IPS-15b (cell line): ENCODE measurements around the gene PEX5L.

ENCODE experiments used
- H3K27me3 ChIP-seq: one replicate; pipeline ENCODE4 v1.6.1; 2013; ENCODE audit warnings: low read length; ENCODE audit not compliant: control insufficient read depth, insufficient read depth
- H3K36me3 ChIP-seq: one replicate; pipeline ENCODE4 v1.6.1; 2013; ENCODE audit warnings: low read length; ENCODE audit not compliant: control insufficient read depth, insufficient read depth
- H3K4me1 ChIP-seq: one replicate; pipeline ENCODE4 v1.6.1; 2013; ENCODE audit warnings: mild to moderate bottlenecking, low read length; ENCODE audit not compliant: control insufficient read depth, insufficient read depth
- H3K4me3 ChIP-seq: one replicate; pipeline ENCODE4 v1.5.1; 2013; ENCODE audit warnings: low read depth, low read length
- H3K9ac ChIP-seq: one replicate; pipeline ENCODE4 v1.6.1; 2013; ENCODE audit warnings: low read depth, mild to moderate bottlenecking, low read length
- H3K9me3 ChIP-seq: one replicate; pipeline ENCODE4 v1.6.1; 2013; ENCODE audit warnings: mild to moderate bottlenecking, low read length; ENCODE audit not compliant: control insufficient read depth, insufficient read depth

The PEX5L gene

DNA sequence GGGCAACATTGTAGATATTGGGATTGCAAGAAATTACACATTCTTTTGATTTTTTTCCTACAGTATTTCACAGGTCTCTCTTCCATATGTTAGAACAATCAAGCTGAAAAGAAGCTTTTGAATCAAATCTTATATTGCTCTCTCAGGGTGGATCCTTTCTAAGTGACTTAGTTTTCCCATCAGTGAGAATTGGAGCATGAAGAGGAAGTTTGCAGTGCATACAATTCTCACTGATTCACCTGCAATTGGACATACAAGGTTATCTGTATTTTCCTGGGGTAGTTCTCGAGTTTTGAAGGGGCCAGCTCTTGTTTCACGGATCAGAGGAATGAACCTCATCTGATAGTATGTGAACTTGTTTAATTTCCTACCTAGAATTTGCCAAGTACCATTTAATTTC lies 150.8 kb downstream of the PEX5L start:
- H3K4me3 ChIP-seq: no peak overlapping the region
- H3K27me3 ChIP-seq: no peaks in the 10 kb centered on the region
- no peak overlapping the region for H3K9ac ChIP-seq
- no peaks in the 10 kb centered on the region for H3K36me3 ChIP-seq
- peaks cover 28% of the 10 kb centered on the region for H3K4me1 ChIP-seq
- no peaks in the 10 kb centered on the region for H3K9me3 ChIP-seq

DNA sequence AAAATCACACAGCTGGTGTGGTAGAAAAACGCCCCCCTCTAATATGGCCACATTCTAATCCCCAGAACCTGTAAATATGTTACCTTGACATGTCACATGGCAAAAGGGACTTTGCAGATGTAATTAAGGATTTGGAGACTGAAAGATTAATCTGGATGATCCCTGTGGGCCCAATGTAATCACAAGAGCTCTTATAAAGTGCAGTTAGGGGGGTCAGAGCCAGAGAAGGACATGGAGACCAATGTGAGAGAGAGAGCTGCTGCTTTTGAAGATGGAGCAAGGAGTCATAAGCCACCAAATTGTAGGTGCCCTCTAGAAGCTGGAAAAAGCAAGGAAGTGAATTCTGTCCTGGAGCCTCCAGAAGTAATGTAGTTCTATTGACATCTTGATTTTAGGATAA lies 152.6 kb downstream of the PEX5L start:
- no peaks in the 10 kb centered on the region for H3K27me3 ChIP-seq
- no peaks in the 10 kb centered on the region for H3K36me3 ChIP-seq
- no peak overlapping the region for H3K4me3 ChIP-seq
- H3K9ac ChIP-seq: no peak overlapping the region
- no peaks in the 10 kb centered on the region for H3K9me3 ChIP-seq
- H3K4me1 ChIP-seq: peaks cover 31% of the 10 kb centered on the region

DNA sequence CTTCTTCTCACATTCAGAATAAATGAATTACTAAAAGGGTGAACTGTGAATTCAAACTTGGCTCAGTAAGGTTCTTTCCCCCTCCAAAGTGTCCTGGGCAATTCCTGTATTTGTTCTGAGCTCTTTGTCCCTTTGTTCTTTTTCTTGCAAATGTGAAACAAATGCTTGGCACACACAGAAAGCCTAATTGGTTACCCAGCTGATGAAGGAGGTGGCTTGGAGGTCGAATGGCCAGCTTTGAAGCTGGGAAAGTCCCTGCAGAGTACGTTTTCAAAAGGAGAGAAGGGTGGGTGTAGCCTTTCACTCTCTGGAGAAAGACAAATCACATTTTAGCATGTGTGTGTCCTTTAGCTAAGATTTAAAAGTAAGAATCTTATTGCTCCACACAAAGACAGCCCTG lies 154.4 kb downstream of the PEX5L start:
- no peaks in the 10 kb centered on the region for H3K27me3 ChIP-seq
- no peaks in the 10 kb centered on the region for H3K9me3 ChIP-seq
- no peak overlapping the region for H3K4me3 ChIP-seq
- H3K4me1 ChIP-seq: peaks cover 29% of the 10 kb centered on the region
- H3K9ac ChIP-seq: no peak overlapping the region
- no peaks in the 10 kb centered on the region for H3K36me3 ChIP-seq

DNA sequence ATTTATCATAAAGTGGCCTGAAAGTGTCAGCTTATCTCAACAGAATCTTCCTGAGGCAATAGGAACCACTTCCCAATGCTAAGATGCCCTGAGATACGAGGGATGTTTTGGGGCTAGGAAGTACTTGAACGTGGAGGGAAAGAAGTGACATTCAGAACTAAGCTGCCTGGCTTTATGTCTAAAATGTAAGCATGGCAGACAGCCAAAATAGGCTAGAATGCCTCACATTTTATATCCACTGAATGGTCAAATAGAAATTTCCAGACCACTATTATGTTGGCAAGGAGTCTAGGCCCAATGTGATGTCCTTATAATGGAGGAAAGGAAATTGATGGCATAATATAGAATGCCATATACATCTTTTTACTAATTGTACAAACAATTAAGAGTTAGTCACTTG lies 154.9 kb downstream of the PEX5L start:
- no peaks in the 10 kb centered on the region for H3K36me3 ChIP-seq
- no peaks in the 10 kb centered on the region for H3K9me3 ChIP-seq
- H3K4me1 ChIP-seq: peaks cover 27% of the 10 kb centered on the region
- no peak overlapping the region for H3K9ac ChIP-seq
- H3K27me3 ChIP-seq: no peaks in the 10 kb centered on the region
- no peak overlapping the region for H3K4me3 ChIP-seq

DNA sequence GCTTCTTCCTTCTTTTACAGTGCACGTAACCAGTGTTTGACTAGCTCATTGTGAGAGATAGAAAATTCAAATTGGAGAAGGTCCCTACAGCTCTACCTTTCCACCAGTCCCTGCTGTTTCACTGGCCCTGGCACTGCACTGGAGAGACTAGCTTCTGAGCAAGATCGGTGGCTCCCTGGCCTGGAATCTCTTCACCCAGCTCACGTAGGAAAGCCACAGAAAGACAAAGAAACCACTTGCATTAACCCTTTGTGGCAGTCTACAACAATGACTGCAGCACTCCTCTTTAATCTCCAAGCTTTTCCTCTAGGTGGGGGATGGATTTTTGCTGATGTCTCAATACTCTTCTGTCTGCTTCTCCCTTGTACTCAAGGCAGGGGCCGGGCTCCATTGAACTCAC lies 155.9 kb downstream of the PEX5L start:
- no peak overlapping the region for H3K9ac ChIP-seq
- no peaks in the 10 kb centered on the region for H3K9me3 ChIP-seq
- no peaks in the 10 kb centered on the region for H3K36me3 ChIP-seq
- H3K4me1 ChIP-seq: peaks cover 25% of the 10 kb centered on the region
- no peak overlapping the region for H3K4me3 ChIP-seq
- H3K27me3 ChIP-seq: no peaks in the 10 kb centered on the region

DNA sequence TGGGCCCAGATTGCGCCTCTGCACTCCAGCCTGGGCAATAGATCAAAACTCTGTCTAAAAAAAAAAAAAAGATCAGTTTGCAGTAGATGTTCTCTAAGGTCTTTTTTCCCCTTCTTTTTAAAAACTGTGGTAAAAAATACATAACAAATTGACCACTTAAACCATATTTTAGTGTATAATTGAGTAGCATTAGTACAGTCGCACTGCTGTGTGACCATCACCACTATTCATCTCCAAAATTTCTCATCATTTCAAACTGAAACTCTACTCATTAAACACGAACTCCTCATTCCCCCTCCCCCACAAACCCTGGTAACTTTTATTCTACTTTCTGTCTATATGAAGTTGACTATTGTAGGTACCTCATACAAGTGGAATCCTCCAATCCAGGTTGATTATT lies 160.3 kb downstream of the PEX5L start:
- H3K4me1 ChIP-seq: peaks cover 8% of the 10 kb centered on the region
- no peak overlapping the region for H3K9ac ChIP-seq
- no peaks in the 10 kb centered on the region for H3K36me3 ChIP-seq
- no peaks in the 10 kb centered on the region for H3K9me3 ChIP-seq
- H3K4me3 ChIP-seq: no peak overlapping the region
- H3K27me3 ChIP-seq: no peaks in the 10 kb centered on the region

DNA sequence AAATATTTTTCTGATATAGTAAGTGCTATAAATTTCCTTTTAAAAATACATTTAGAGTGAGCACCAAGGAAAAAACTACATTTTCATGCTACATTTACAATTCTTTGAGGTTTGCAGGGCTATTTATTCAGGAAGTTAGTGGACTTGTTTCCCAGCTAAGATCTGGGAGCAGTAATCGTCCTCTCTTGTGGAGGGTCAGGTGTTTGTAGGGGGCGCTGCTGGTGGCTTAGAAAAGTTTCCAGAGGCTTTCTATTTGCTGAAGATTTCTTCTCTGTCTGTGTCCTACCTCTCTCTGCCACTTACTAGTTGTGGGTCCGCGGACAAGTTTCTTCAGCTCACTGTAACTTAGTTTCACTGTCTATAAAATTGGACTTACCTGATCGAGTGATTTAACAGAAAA lies 163.9 kb downstream of the PEX5L start:
- H3K27me3 ChIP-seq: no peaks in the 10 kb centered on the region
- H3K4me1 ChIP-seq: no peaks in the 10 kb centered on the region
- H3K9me3 ChIP-seq: no peaks in the 10 kb centered on the region
- no peak overlapping the region for H3K4me3 ChIP-seq
- no peaks in the 10 kb centered on the region for H3K36me3 ChIP-seq
- no peak overlapping the region for H3K9ac ChIP-seq

DNA sequence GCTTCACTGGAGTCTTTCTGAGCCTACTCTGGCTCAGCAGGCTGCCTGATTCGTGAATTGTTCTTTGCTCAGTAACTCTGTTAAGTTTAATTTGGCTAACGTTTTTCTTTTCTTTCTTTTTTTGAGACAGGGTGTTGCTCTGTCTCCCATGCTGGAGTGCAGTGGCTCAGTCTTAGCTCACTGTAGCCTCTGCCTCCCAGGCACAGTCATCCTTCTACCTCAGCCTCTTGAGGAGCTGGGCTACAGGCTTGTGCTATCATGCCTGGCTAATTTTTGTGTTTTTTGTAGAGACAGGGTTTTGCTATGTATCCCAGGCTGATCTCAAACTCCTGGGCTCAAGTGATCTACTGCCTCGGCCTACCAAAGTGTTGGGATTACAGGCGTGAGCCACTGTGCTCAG lies 165.0 kb downstream of the PEX5L start:
- Histone ChIP-seq H3K4me3 (no peak overlapping the region), H3K27me3 (no peaks in the 10 kb centered on the region), H3K9ac (no peak overlapping the region), H3K9me3 (no peaks in the 10 kb centered on the region), H3K4me1 (no peaks in the 10 kb centered on the region), H3K36me3 (no peaks in the 10 kb centered on the region)

DNA sequence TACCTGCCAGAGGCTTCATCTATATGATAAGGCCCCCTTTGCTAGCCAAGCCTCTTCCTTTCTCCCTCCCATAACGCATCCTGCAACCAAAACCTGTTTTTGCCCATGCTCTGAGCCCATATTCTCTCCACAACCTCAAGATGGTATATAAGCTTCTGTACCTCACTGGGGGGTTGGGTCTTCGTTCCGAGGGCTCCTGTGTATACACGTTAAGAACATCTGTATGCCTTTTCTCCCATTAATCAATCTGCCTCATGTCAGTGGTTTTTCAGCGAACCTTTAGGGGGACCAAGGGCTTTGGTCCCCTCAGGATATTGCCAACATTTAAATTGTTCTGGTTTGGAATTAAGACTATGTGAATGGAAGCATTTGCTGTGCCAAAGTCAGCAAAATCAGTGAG lies 168.0 kb downstream of the PEX5L start:
- Histone ChIP-seq H3K4me1 (no peaks in the 10 kb centered on the region), H3K36me3 (no peaks in the 10 kb centered on the region), H3K9ac (no peak overlapping the region)

DNA sequence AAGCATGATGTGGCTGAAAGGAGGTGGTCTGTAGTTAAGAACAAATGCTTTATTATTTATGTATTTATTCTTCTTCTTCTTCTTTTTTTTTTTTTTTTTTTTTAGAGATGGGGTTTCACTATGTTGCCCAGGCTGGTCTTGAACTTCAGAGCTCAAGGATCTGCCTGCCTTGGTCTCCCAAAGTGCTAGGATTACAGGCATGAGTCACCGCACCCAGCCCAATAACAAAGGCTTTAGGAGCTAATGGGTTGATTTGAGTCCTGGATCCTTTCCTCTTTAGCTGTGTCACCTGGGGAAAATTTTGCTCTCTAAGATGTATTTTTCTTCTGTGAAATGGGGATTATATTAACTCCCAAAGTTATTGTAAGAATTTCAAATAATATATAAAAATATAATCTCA lies 168.8 kb downstream of the PEX5L start:
- Histone ChIP-seq H3K9ac (no peak overlapping the region), H3K4me1 (no peaks in the 10 kb centered on the region), H3K4me3 (no peak overlapping the region), H3K36me3 (no peaks in the 10 kb centered on the region), H3K27me3 (no peaks in the 10 kb centered on the region), H3K9me3 (no peaks in the 10 kb centered on the region)

More for the DNA sequence above, 168.0 kb downstream of the PEX5L start:
- Histone ChIP-seq H3K4me3 (no peak overlapping the region), H3K9me3 (no peaks in the 10 kb centered on the region), H3K27me3 (no peaks in the 10 kb centered on the region)

DNA sequence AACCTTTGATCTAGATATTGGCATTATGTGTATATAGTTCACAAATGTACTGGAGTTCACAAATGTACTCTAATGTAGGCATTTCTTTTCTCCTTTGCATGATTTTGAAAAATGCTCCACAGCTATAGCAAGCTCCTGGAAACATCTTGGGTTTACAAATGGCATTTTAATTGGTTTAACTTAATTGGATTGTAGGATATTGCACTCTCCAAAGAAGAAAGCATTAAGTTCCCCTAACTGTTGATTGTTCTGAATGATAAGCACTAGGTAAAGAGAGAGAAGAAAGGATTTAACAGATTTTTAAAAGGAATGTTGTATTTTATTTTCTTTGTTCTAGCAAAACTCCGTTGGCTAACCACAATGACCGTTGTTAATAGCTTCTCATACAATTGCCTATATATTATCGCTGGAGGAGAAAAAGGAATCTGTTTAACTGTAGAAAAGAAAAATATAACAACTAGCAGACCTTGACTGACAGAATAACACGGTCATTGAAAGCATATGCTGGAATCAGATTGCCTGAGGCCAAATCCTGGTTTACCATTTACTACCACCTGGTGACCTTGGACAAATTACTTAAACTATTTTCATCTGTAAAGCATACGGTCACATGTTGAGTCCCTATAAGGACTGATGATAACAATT lies 170.8 kb downstream of the PEX5L start:
- H3K9ac ChIP-seq: no peak overlapping the region
- H3K9me3 ChIP-seq: no peaks in the 10 kb centered on the region
- H3K4me3 ChIP-seq: no peak overlapping the region
- H3K4me1 ChIP-seq: no peaks in the 10 kb centered on the region
- H3K27me3 ChIP-seq: no peaks in the 10 kb centered on the region
- no peaks in the 10 kb centered on the region for H3K36me3 ChIP-seq

DNA sequence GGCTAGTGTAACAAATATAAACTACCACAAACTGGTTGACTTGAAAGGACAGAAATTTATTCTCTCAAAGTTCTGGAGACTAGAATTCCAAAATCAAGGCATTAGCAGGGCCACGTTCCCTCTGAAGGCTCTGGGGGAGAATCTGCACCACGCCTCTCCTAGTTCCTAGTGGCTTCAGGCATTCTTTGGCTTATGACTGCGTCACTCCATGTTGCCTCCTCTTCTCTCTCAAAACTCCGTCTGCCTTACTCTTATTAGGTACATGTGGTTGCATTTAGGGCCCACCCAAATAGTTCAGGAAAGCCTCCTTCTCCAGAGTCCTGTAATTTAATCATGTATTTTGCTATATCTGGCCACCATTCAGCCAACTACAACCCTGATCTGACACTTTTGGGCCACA lies 174.8 kb downstream of the PEX5L start:
- H3K4me1 ChIP-seq: no peaks in the 10 kb centered on the region
- no peaks in the 10 kb centered on the region for H3K9me3 ChIP-seq
- no peaks in the 10 kb centered on the region for H3K36me3 ChIP-seq
- H3K9ac ChIP-seq: no peak overlapping the region
- H3K4me3 ChIP-seq: no peak overlapping the region
- H3K27me3 ChIP-seq: no peaks in the 10 kb centered on the region
